GM12872 (cell line): ENCODE results near the gene DNAJC17.
A peak's percentile ranks its signal among the peaks of the same experiment; 100 is the strongest.

ENCODE experiments used
- CTCF ChIP-seq: IDR thresholded peaks from 3 replicates; pipeline ENCODE4 v1.5.1; 2011; ENCODE audit warnings: low read depth, mild to moderate bottlenecking, low read length, moderate library complexity; ENCODE audit not compliant: insufficient read depth

The DNAJC17 gene

GRCh38 chr15:40769274-40770146, 37.8 kb downstream of the DNAJC17 start, which contains the start of gene C15orf62:
Gene C15orf62, plus strand, starts transcription at chr15:40769980. Its CDS starts 516 bp downstream, at chr15:40770496.
- no peak for TF ChIP-seq CTCF

GRCh38 chr15:40768521-40769273, 38.6 kb downstream of the DNAJC17 start:
- peak; percentile 45 for TF ChIP-seq CTCF

DNA sequence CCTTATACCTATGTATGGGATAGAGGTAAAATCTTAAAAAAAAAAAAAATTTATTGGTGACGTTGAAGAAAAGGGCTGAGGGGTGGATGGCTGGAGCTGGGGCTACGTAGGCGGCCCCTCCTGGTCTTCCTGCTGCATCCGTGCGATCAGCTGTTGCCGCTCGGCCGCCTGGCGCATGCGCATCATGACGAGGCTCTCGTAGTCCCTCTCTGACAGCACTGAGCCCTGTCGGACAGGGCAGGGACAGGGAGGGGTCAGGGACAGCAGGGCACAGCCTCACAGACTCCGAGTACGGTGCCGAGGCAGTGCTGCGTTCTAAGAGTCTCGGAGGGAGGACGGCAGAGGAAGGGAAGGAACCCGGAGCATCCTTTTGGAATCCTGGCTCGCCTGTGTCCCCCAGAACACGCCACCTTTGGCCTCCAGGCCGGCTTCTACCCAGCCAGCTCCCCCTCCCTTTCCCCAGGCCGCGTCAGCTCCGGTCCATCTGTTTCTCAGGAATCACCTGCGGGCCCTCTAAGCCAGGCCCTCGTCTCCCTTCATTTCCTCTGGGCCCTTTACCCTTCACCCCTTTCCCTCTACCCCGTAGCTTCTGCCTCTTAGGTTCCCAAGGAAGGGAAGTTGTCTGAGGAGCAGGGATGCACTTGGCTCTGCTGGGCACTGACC, 39.3 kb downstream of the DNAJC17 start:
- no peak for TF ChIP-seq CTCF

DNA sequence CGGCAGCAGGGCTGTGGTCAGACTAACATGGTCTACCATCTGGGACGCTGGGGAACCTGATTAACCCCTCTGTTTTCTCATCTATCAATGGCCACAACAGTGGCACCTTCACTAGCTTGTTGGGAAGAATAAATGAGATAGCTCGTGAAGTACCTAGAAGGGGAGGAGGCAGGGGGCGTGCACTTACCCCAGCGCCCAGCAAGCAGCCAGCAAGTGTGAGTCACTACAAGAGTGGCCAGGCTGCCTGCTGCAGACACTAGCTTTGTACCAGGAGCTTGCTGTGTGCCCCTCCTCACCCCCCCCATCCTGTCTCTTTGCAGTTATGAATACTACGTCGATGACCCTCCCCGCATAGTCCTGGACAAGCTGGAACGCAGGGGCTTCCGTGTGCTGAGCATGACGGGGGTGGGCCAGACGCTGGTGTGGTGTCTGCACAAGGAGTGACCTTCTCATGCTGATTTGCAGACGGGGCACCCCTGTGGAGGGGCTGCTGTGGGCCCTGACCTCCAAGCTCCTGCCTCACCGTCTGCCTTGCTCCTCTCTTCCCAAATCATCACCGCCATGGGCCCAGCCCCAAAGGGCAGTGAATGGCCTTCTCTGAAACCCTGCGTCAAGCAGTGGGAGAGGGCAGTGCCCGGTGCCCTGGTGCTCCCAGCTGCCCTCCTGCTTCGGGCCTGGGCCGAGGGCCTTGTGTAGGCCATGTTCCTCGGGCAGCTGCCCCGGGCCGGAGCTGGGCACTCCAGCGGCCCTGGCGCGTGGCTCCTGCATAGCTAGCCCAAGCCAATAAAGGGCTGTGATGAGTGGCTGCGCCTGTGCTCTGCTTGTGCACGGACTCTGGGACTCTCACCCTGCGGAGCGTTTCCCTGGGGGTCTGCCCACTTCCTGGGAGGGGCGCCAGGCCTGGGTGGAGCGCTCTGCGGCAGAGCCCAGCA, 40.1 kb downstream of the DNAJC17 start:
- TF ChIP-seq CTCF, result no peak

DNA sequence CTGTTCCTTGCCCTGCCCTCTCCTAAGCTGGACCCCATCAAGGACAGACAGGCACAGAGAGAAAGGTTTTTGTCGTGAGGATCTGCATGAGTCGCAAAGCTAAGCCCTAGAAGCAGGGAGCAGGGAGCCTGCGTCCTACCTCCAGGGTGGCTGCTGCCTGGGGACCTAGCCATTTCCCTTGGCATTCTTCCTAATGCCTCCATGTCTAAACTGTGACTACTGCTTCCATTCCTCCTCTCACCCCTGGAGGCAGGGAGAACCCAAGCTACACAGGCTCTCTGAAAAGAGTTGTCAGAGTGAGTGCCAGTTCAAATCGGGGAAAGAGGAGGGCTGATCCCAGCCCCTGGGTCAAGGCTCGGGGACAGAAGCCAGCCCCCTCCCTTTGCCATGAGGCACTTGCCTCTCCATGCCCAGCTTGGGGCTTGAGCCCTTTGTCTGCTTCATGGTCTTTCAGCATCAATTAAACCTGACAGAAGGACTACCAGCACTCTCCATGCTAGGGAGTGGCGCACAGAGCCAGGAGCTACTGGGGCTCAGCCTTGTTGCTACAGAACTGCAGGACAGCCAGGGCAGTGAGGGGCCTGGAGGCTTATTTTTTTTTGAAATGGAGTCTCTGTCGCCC, 41.0 kb downstream of the DNAJC17 start:
- TF ChIP-seq CTCF, result no peak

DNA sequence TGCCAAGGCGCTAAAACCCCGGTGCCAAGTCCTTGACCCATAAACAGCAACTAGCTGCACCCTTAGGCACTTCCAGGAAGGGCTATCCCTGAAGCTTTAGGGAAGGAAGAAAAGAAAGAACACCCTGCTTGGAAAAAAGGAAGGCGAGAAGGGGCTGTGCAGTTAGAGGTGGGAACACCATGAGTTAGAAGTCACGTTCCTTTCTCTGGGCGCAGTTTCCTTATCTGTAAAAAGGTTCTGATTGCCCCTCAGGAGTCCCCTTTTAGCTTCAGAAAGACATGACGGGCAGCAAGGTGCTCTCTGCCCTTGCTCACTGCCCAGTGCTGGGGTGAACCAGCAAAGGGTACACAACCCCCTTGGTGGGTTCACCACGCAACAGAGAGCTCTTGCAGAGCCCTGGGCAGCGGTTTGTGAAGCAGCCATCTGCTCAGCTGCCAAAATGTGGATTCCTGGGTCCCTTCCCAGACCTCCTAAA, 42.6 kb downstream of the DNAJC17 start:
- TF ChIP-seq CTCF, result no peak
